HCT116 (cell line): ENCODE results near the gene HIP1R. TPM values are rescaled to one million over a fixed set of nuclear protein-coding genes. Genes with fewer than 3 reads are reported as not detected.

Source experiments
- ATAC-seq: fragments of 200-7000 bp; cut with Tn5 transposase; 2 replicates; pipeline ENCODE4 v1.9.1; 2020; ENCODE audit warnings: mild to moderate bottlenecking, moderate library complexity
- BruUV-seq: library from RNA; stranded (reverse); fragments of 400-500 nt; replicated peaks from 2 replicates; lab custom pipeline; 2021; lab: Mats Ljungman, UMichigan
- CTCF ChIA-PET: fragments of 300-600 bp; sonication (Branson Sonifier 250); formaldehyde crosslinking; loops from one replicate; lab custom pipeline; 2021; ENCODE audit warnings: antibody characterized with exemption; lab: Charles Lee
- POLR2A ChIA-PET: fragments of 300-600, 350-600 bp; sonication (Branson Sonifier 250); formaldehyde crosslinking; loops from one replicate; lab custom pipeline; 2021; ENCODE audit warnings: antibody characterized with exemption; lab: Charles Lee
- RAD21 ChIA-PET, 2 experiments: fragments of 300-600 bp; sonication (Branson Sonifier 250); formaldehyde crosslinking; loops; one replicate each; lab custom pipeline; 2023; ENCODE audit warnings: low total read pairs in 2 of 2; ENCODE audit not compliant: uncharacterized antibody in 2 of 2, unreplicated experiment in 2 of 2, low non-redundant PET in 1 of 2; lab: Charles Lee
- DNase-seq: peaks from one replicate; pipeline ENCODE4 v3.0.0-alpha.2; 2010; ENCODE audit warnings: low read depth, low spot score
- H2AFZ ChIP-seq: fragments of 200-600 bp; shearing (Covaris generic), sonication (generic); 2 replicates; pipeline ENCODE4 v1.6.1; 2017; ENCODE audit warnings: low read depth, mixed run types, mixed read lengths, antibody characterized with exemption, low read length; ENCODE audit not compliant: poor library complexity, severe bottlenecking
- H3K27ac ChIP-seq: 2 replicates; pipeline ENCODE4 v1.5.1; 2012; ENCODE audit warnings: low read depth, low read length
- H3K27me3 ChIP-seq: fragments of 200-600 bp; sonication (generic); 2 replicates; pipeline ENCODE4 v1.6.1; 2016; ENCODE audit warnings: mixed run types, low read length, mixed read lengths; ENCODE audit not compliant: insufficient read depth
- H3K36me3 ChIP-seq, 2 experiments: fragments of 200-500 bp in 1 of 2; fragments of 200-600 bp in 1 of 2; sonication (Bioruptor generic) in 1 of 2; sonication (generic) in 1 of 2; 2 replicates each; pipeline versions ENCODE4 v1.5.1 to v1.6.1; 2014 to 2016; ENCODE audit warnings: low read length in 2 of 2, inconsistent platforms in 1 of 2, mixed read lengths in 1 of 2, mixed run types in 1 of 2; ENCODE audit not compliant: insufficient read depth in 2 of 2, control insufficient read depth in 1 of 2
- H3K4me1 ChIP-seq, 2 experiments: fragments of 200-600 bp in 1 of 2; sonication (generic) in 1 of 2; 2 replicates each; pipeline versions ENCODE4 v1.5.1 to v1.6.1; 2012 to 2017; ENCODE audit warnings: low read length in 2 of 2, inconsistent platforms in 1 of 2, mild to moderate bottlenecking in 1 of 2, mixed read lengths in 1 of 2, mixed run types in 1 of 2, moderate library complexity in 1 of 2; ENCODE audit not compliant: insufficient read depth in 2 of 2, control insufficient read depth in 1 of 2
- H3K4me2 ChIP-seq: fragments of 200-600 bp; sonication (generic); 2 replicates; pipeline ENCODE4 v1.6.1; 2017; ENCODE audit warnings: mixed run types, low read length, mixed read lengths
- H3K4me3 ChIP-seq, 2 experiments: fragments of 200-600 bp in 1 of 2; sonication (generic) in 1 of 2; replicated peaks in 1 of 2; 2 replicates each; pipeline ENCODE4 v1.5.1; 2011 to 2016; ENCODE audit warnings: low read length in 2 of 2, control low read depth in 1 of 2, low read depth in 1 of 2, mild to moderate bottlenecking in 1 of 2, mixed read lengths in 1 of 2, mixed run types in 1 of 2
- H3K79me2 ChIP-seq: fragments of 200-600 bp; sonication (generic); 2 replicates; pipeline ENCODE4 v1.6.1; 2017; ENCODE audit warnings: mild to moderate bottlenecking, mixed run types, low read length, moderate library complexity, mixed read lengths; ENCODE audit not compliant: insufficient read depth
- H3K9ac ChIP-seq: fragments of 200-600 bp; sonication (generic); 2 replicates; pipeline ENCODE4 v1.6.1; 2016; ENCODE audit warnings: low read length, mixed read lengths
- H3K9me2 ChIP-seq: fragments of 200-600 bp; sonication (generic), shearing (Covaris generic); 2 replicates; pipeline ENCODE4 v1.6.1; 2017; ENCODE audit warnings: mixed run types, mild to moderate bottlenecking, moderate library complexity; ENCODE audit not compliant: insufficient read depth
- H3K9me3 ChIP-seq, 2 experiments: fragments of 200-500 bp in 1 of 2; fragments of 200-600 bp in 1 of 2; sonication (Bioruptor generic) in 1 of 2; sonication (generic) in 1 of 2; 2 replicates each; pipeline ENCODE4 v1.6.1; 2014 to 2017; ENCODE audit warnings: low read length in 2 of 2, mixed read lengths in 2 of 2, inconsistent platforms in 1 of 2, low read depth in 1 of 2, mild to moderate bottlenecking in 1 of 2, mixed run types in 1 of 2, moderate library complexity in 1 of 2; ENCODE audit not compliant: control insufficient read depth in 1 of 2, insufficient read depth in 1 of 2
- H4K20me1 ChIP-seq: fragments of 200-600 bp; sonication (generic), shearing (Covaris generic); 2 replicates; pipeline ENCODE4 v1.6.1; 2017; ENCODE audit warnings: mixed run types, mild to moderate bottlenecking, moderate library complexity; ENCODE audit not compliant: insufficient read depth
- CTCF ChIP-seq, 3 experiments: fragments of 200-600 bp in 1 of 3; sonication (generic) in 1 of 3; IDR thresholded peaks in 2 of 3; conservative IDR thresholded peaks in 1 of 3; 2 replicates each; pipeline ENCODE4 v1.5.1; 2012 to 2017; ENCODE audit warnings: low read depth in 2 of 3, low read length in 2 of 3, antibody characterized with exemption in 1 of 3, borderline replicate concordance in 1 of 3, control low read depth in 1 of 3, mild to moderate bottlenecking in 1 of 3, mixed read lengths in 1 of 3, mixed run types in 1 of 3, moderate library complexity in 1 of 3; ENCODE audit not compliant: insufficient read depth in 1 of 3
- ELF1 ChIP-seq: IDR thresholded peaks from 2 replicates; pipeline ENCODE4 v1.6.1; 2012; ENCODE audit warnings: low read depth, borderline replicate concordance
- EZH2 ChIP-seq: fragments of 200-600 bp; sonication (generic); IDR thresholded peaks from 2 replicates; pipeline ENCODE4 v1.6.1; 2017; ENCODE audit warnings: antibody characterized with exemption, mixed run types
- FOSL1 ChIP-seq: IDR thresholded peaks from 2 replicates; pipeline ENCODE4 v1.6.1; 2012; ENCODE audit warnings: low read depth
- SIN3A ChIP-seq: IDR thresholded peaks from 2 replicates; pipeline ENCODE4 v1.6.1; 2012; ENCODE audit warnings: low read depth
- YY1 ChIP-seq: IDR thresholded peaks from 2 replicates; pipeline ENCODE4 v1.6.1; 2011; ENCODE audit warnings: low read length, low read depth, moderate library complexity, mild to moderate bottlenecking; ENCODE audit not compliant: insufficient replicate concordance; ENCODE audit errors: extremely low read depth
- ZFX ChIP-seq: fragments of 450-650 bp; IDR thresholded peaks from 2 replicates; pipeline ENCODE4 v1.6.1; 2017
- intact Hi-C: fragments of 100-400 bp; cut with micrococcal nuclease; formaldehyde crosslinking; loops from 2 replicates; pipeline ENCODE4 v1.10.0; 2022
- total RNA-seq: library from RNA; stranded (reverse); gene quantifications from one replicate; pipeline ENCODE4 v1.2.1, GENCODE V29; 2021; ENCODE audit not compliant: unreplicated experiment
- TF ChIP-seq, protein P1 (sequence below): IDR thresholded peaks from 2 replicates; pipeline ENCODE4 v1.6.1; 2012
- TF ChIP-seq, protein P2 (sequence below): IDR thresholded peaks from 2 replicates; pipeline ENCODE4 v1.6.1; 2012; ENCODE audit warnings: low read depth
- TF ChIP-seq, protein P3 (sequence below): IDR thresholded peaks from 2 replicates; pipeline ENCODE4 v1.6.1; 2011; ENCODE audit warnings: mild to moderate bottlenecking, low read length, moderate library complexity; ENCODE audit not compliant: insufficient replicate concordance; ENCODE audit errors: extremely low read depth

The HIP1R gene
- total RNA-seq, 1 experiment from 2014 or later: 57.8 TPM

GRCh38 chr12:122844366-122844971, 9.2 kb downstream of the HIP1R start:
- ATAC-seq (no peak), DNase-seq (no peak)
- Histone ChIP-seq H3K4me1 (peaks cover 11 to 26% of the 10 kb centered on the region in 2 experiments), H3K9me2 (no peaks in the 10 kb centered on the region), H3K4me2 (no peak overlapping the region), H3K79me2 (peaks cover 71% of the 10 kb centered on the region), H3K9ac (no peak overlapping the region), H3K36me3 (no peaks in the 10 kb centered on the region; a peak in 1 of 4 replicates), H3K27ac (no peak overlapping the region), H3K9me3 (no peaks in the 10 kb centered on the region), H4K20me1 (no peaks in the 10 kb centered on the region; the same call in 1 of the 2 replicates), H3K4me3 (no peak overlapping the region), H2AFZ (no peak overlapping the region), H3K27me3 (no peaks in the 10 kb centered on the region)
- CTCF ChIA-PET: no interaction called here
- intact Hi-C loops: no loop called here
- RAD21 ChIA-PET: no interaction called here
- POLR2A ChIA-PET: no interaction called here
- BruUV-seq: no TSS peak
- TF ChIP-seq CTCF (IDR thresholded peaks at IDR 0.05 in 2 of 3, conservative IDR thresholded peaks at IDR 0.05 in 1 of 3; ENCODE audit: borderline replicate concordance in 1 of 3, insufficient read depth in 1 of 3, low read depth in 2 of 3, low read length in 2 of 3): no peak
- TF ChIP-seq YY1: no peak
- TF ChIP-seq, protein P1, sequence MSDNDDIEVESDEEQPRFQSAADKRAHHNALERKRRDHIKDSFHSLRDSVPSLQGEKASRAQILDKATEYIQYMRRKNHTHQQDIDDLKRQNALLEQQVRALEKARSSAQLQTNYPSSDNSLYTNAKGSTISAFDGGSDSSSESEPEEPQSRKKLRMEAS: no peak
- no peak for TF ChIP-seq FOSL1
- no peak for TF ChIP-seq SIN3A
- TF ChIP-seq ZFX: no peak
- TF ChIP-seq EZH2: no peak
- TF ChIP-seq, protein P2, sequence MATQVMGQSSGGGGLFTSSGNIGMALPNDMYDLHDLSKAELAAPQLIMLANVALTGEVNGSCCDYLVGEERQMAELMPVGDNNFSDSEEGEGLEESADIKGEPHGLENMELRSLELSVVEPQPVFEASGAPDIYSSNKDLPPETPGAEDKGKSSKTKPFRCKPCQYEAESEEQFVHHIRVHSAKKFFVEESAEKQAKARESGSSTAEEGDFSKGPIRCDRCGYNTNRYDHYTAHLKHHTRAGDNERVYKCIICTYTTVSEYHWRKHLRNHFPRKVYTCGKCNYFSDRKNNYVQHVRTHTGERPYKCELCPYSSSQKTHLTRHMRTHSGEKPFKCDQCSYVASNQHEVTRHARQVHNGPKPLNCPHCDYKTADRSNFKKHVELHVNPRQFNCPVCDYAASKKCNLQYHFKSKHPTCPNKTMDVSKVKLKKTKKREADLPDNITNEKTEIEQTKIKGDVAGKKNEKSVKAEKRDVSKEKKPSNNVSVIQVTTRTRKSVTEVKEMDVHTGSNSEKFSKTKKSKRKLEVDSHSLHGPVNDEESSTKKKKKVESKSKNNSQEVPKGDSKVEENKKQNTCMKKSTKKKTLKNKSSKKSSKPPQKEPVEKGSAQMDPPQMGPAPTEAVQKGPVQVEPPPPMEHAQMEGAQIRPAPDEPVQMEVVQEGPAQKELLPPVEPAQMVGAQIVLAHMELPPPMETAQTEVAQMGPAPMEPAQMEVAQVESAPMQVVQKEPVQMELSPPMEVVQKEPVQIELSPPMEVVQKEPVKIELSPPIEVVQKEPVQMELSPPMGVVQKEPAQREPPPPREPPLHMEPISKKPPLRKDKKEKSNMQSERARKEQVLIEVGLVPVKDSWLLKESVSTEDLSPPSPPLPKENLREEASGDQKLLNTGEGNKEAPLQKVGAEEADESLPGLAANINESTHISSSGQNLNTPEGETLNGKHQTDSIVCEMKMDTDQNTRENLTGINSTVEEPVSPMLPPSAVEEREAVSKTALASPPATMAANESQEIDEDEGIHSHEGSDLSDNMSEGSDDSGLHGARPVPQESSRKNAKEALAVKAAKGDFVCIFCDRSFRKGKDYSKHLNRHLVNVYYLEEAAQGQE: no peak
- TF ChIP-seq ELF1: no peak
- TF ChIP-seq, protein P3, sequence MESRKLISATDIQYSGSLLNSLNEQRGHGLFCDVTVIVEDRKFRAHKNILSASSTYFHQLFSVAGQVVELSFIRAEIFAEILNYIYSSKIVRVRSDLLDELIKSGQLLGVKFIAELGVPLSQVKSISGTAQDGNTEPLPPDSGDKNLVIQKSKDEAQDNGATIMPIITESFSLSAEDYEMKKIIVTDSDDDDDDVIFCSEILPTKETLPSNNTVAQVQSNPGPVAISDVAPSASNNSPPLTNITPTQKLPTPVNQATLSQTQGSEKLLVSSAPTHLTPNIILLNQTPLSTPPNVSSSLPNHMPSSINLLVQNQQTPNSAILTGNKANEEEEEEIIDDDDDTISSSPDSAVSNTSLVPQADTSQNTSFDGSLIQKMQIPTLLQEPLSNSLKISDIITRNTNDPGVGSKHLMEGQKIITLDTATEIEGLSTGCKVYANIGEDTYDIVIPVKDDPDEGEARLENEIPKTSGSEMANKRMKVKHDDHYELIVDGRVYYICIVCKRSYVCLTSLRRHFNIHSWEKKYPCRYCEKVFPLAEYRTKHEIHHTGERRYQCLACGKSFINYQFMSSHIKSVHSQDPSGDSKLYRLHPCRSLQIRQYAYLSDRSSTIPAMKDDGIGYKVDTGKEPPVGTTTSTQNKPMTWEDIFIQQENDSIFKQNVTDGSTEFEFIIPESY: no peak
